Rectal smooth muscle tissue (tissue), 1 donor: ENCODE results near the gene A4GALT.

Source experiments
- H3K27ac ChIP-seq: one replicate; pipeline ENCODE4 v1.7.0; 2013; ENCODE audit warnings: low read depth, low read length, inconsistent platforms
- H3K27me3 ChIP-seq: one replicate; pipeline ENCODE4 v1.7.0; 2013; ENCODE audit warnings: low read length; ENCODE audit not compliant: control insufficient read depth, insufficient read depth
- H3K36me3 ChIP-seq: one replicate; pipeline ENCODE4 v1.7.0; 2013; ENCODE audit warnings: low read length; ENCODE audit not compliant: control insufficient read depth, insufficient read depth
- H3K4me1 ChIP-seq: one replicate; pipeline ENCODE4 v1.7.0; 2013; ENCODE audit warnings: low read length; ENCODE audit not compliant: control insufficient read depth, insufficient read depth
- H3K4me3 ChIP-seq: one replicate; pipeline ENCODE4 v1.7.0; 2013; ENCODE audit warnings: low read length
- H3K9ac ChIP-seq: one replicate; pipeline ENCODE4 v1.7.0; 2013; ENCODE audit warnings: low read length

A4GALT gene

DNA sequence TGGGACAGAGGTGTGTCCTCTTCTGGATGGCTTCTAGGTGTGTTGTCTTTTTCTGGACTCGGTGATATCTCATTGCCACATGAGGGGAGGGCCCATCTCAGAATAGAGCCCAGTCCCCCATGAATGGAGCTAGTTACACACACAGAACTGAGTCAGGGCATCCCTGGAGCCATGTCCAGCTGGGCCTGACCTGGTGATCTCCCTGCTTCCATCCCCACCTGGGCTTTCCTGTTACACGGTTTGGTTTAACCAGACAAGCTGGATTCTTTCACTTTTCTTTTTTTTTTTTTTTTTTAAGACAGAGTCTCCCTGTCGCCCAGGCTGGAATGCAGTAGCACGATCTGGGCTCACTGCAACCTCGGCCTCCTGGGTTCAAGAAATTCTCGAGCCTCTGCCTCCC, 6.1 kb upstream of the A4GALT start:
- H3K4me3 ChIP-seq, result no peak overlapping the region
- no peak overlapping the region for H3K9ac ChIP-seq
- no peak overlapping the region for H3K27ac ChIP-seq
- no peaks in the 10 kb centered on the region for H3K36me3 ChIP-seq
- no peaks in the 10 kb centered on the region for H3K4me1 ChIP-seq
- no peaks in the 10 kb centered on the region for H3K27me3 ChIP-seq

DNA sequence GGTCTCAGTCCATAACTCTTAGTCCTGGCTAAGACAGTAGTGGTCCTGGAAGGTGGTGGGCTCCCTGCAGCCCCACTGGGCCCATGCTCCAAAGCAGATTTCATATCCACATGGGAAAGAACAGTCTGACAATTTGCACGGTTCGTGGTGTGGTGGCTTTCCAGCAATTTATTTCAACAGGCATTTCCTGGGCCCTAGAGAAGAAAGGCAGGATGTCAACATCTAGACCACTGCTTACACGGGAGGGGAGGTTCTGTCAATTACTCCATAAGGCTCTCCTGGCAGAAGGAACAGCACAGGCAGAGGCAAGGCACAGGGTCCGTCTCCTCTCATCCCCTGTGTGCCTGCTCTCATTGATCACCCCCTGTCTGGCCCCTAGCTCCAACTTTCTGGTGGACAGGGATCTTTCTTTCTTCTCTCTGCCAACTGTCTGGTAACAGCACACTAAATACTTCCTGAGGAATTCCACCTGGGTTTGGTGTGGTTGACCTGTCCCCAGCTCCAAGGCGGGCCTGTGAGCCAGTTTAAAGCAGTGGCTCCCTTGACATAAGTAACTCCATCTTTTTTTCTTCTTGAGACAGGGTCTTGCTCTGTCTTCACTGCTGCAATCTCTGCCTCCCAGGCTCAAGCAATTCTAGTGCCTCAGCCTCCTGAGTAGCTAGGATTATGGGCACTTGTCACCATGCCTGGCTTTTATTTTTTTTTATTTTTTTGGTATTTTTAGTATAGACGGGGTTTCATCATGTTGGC, 5.1 kb upstream of the A4GALT start:
- H3K36me3 ChIP-seq, result no peaks in the 10 kb centered on the region
- no peak overlapping the region for H3K9ac ChIP-seq
- H3K4me3 ChIP-seq, result no peak overlapping the region
- H3K4me1 ChIP-seq, result no peaks in the 10 kb centered on the region
- no peak overlapping the region for H3K27ac ChIP-seq
- H3K27me3 ChIP-seq, result no peaks in the 10 kb centered on the region

- H3K4me1 ChIP-seq, result peaks cover 6% of the 10 kb centered on the region
Observed at GRCh38 chr22:42724062-42724461, 3.4 kb upstream of the A4GALT start.

GRCh38 chr22:42721045-42721434, 370 bp upstream of the A4GALT start:
- no peak overlapping the region for H3K9ac ChIP-seq
- H3K4me1 ChIP-seq, result peaks cover 22% of the 10 kb centered on the region
- H3K4me3 ChIP-seq, result peak overlapping the region; percentile 52
- no peaks in the 10 kb centered on the region for H3K36me3 ChIP-seq
- H3K27me3 ChIP-seq, result peaks cover 8% of the 10 kb centered on the region
- H3K27ac ChIP-seq, result peak overlapping the region; percentile 27

More at GRCh38 chr22:42724062-42724461, 3.4 kb upstream of the A4GALT start:
- H3K9ac ChIP-seq, result no peak overlapping the region
- H3K27me3 ChIP-seq, result peaks cover 7% of the 10 kb centered on the region
- H3K27ac ChIP-seq, result no peak overlapping the region
- no peaks in the 10 kb centered on the region for H3K36me3 ChIP-seq
- no peak overlapping the region for H3K4me3 ChIP-seq

GRCh38 chr22:42719656-42720262, 911 bp downstream of the A4GALT start:
- Histone ChIP-seq H3K9ac (peak overlapping the region; percentile 30), H3K4me1 (peaks cover 22% of the 10 kb centered on the region), H3K27ac (peak overlapping the region; percentile 89), H3K27me3 (peaks cover 8% of the 10 kb centered on the region), H3K4me3 (peak overlapping the region; percentile 66), H3K36me3 (no peaks in the 10 kb centered on the region)

DNA sequence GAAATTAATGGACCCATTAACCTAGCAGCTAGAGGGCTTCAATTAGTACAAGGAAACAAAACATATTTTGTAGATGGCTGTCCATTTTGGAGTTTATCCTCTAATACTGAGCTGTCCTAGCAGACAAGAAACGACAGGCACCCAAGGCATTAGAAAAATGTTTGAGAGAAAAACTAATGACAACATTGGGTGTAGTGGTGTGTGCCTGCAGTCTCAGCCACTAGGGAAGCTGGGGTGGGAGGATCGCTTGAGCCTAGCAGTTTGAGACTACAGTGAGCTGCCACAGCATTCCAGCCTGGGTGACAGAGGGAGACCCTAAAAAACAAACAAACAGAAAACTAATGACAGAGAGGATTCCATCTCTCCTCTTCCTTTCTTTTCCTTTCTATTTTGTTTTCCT, 1.5 kb downstream of the A4GALT start:
- H3K9ac ChIP-seq, result no peak overlapping the region
- H3K36me3 ChIP-seq, result no peaks in the 10 kb centered on the region
- H3K27me3 ChIP-seq, result peaks cover 8% of the 10 kb centered on the region
- peaks cover 22% of the 10 kb centered on the region for H3K4me1 ChIP-seq
- H3K27ac ChIP-seq, result peak overlapping the region; percentile 89
- H3K4me3 ChIP-seq, result peak overlapping the region; percentile 66

GRCh38 chr22:42717197-42717928, 3.3 kb downstream of the A4GALT start:
- Histone ChIP-seq H3K4me3 (peak overlapping the region; percentile 38), H3K27ac (peak overlapping the region; percentile 70), H3K36me3 (no peaks in the 10 kb centered on the region), H3K4me1 (peaks cover 22% of the 10 kb centered on the region), H3K27me3 (peaks cover 8% of the 10 kb centered on the region), H3K9ac (no peak overlapping the region)

DNA sequence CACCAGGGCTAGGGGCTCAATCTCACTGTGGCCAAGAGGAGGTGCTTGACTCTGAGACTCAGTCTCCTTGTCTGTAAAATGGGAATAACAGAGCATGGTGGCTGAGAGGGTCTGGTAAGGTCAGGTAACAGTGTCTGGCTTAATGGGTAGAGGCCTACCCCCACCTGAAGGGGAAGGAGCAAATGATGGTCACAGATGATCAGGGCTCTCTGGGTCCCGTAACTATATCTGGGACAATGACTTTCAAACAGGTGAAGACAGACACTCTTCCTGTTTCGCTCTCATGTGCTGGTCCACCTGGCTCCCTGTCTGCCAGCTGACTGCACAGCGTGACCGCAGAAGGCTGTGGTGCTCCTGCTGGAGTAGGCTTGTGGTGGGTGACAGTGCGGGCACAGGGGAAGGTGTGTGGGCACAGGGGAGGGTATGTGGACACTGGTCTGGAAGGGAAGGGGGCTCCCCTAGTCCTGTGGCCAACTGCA, 4.0 kb downstream of the A4GALT start:
- no peaks in the 10 kb centered on the region for H3K36me3 ChIP-seq
- peak overlapping the region; percentile 38 for H3K4me3 ChIP-seq
- no peak overlapping the region for H3K9ac ChIP-seq
- H3K27ac ChIP-seq, result peak overlapping the region; percentile 70
- H3K4me1 ChIP-seq, result peaks cover 22% of the 10 kb centered on the region
- H3K27me3 ChIP-seq, result peaks cover 8% of the 10 kb centered on the region

GRCh38 chr22:42716221-42716620, 4.4 kb downstream of the A4GALT start:
- H3K4me3 ChIP-seq, result no peak overlapping the region
- H3K9ac ChIP-seq, result no peak overlapping the region
- no peaks in the 10 kb centered on the region for H3K36me3 ChIP-seq
- H3K4me1 ChIP-seq, result peaks cover 22% of the 10 kb centered on the region
- peaks cover 8% of the 10 kb centered on the region for H3K27me3 ChIP-seq
- peak overlapping the region; percentile 70 for H3K27ac ChIP-seq

GRCh38 chr22:42714768-42715390, 5.8 kb downstream of the A4GALT start:
- peaks cover 8% of the 10 kb centered on the region for H3K27me3 ChIP-seq
- no peak overlapping the region for H3K9ac ChIP-seq
- H3K27ac ChIP-seq, result no peak overlapping the region
- no peak overlapping the region for H3K4me3 ChIP-seq
- H3K4me1 ChIP-seq, result peaks cover 22% of the 10 kb centered on the region
- H3K36me3 ChIP-seq, result no peaks in the 10 kb centered on the region

DNA sequence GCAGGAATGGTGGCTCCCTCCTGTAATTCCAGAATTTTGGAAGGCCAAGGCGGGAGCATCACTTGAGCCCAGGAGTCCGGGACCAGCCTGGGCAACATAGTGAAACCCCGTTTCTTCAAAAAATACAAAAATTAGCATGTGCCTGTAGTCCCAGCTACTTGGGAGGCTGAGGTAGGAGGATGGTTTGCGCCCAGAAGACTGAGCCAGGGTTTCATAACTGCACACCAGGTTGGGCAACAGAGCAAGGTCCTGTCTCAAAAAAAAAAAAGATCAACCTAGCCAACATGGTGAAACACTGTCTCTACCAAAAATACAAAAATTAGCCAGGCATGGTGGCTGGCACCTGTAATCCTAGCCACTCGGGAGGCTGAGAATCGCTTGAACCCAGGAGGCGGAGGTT, 6.4 kb downstream of the A4GALT start:
- no peak overlapping the region for H3K9ac ChIP-seq
- H3K27ac ChIP-seq, result no peak overlapping the region
- H3K27me3 ChIP-seq, result peaks cover 3% of the 10 kb centered on the region
- H3K4me3 ChIP-seq, result no peak overlapping the region
- peaks cover 17% of the 10 kb centered on the region for H3K4me1 ChIP-seq
- no peaks in the 10 kb centered on the region for H3K36me3 ChIP-seq
